ENCODE measurements around the gene ABCF3. TPM values are rescaled to one million over a fixed set of nuclear protein-coding genes. Genes with fewer than 3 reads are reported as not detected.

The ABCF3 gene
- total and polyA plus RNA-seq, 4 donors = 28.1 to 59.2 (median 33.7) TPM

DNA sequence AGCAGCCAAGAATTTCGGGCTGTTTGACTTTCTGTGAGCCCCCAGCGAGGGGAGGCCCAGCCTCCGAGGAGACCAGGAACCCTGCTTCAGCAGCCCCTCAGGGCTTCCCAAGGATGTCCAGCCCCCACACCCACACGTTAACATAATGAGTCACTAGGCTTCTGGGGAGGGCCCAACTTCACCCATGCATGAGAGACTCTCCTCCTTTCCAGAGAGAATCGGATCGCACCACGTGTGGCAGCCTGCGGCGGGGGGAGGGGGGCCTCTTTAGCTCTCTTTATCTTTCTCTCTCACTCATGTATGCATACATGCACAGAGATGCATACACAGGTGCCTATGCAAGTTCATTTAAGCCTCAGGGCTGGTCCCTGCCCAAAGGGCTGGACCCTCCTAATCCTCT lies 14.4 kb upstream of the ABCF3 start:
- TF ChIP-seq YY1 (IDR thresholded peaks at IDR 0.05) = no peak
- no peak for TF ChIP-seq NR2F2 (IDR thresholded peaks at IDR 0.05)
- TF ChIP-seq TAF1 (conservative IDR thresholded peaks at IDR 0.05) = no peak
- TF ChIP-seq RAD21 (IDR thresholded peaks at IDR 0.05) = no peak
- TF ChIP-seq FOXA1 (IDR thresholded peaks at IDR 0.05) = no peak
- TF ChIP-seq HNF4G (IDR thresholded peaks at IDR 0.05) = no peak
- TF ChIP-seq, protein P1, sequence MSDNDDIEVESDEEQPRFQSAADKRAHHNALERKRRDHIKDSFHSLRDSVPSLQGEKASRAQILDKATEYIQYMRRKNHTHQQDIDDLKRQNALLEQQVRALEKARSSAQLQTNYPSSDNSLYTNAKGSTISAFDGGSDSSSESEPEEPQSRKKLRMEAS (IDR thresholded peaks at IDR 0.05) = no peak
- TF ChIP-seq EGR1 (IDR thresholded peaks at IDR 0.05; ENCODE audit: low read depth in 2 of 2) = no peak
- TF ChIP-seq RXRA (IDR thresholded peaks at IDR 0.05) = no peak
- TF ChIP-seq, protein P2, sequence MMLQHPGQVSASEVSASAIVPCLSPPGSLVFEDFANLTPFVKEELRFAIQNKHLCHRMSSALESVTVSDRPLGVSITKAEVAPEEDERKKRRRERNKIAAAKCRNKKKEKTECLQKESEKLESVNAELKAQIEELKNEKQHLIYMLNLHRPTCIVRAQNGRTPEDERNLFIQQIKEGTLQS (IDR thresholded peaks at IDR 0.05) = no peak
- no peak for TF ChIP-seq HNF4A (conservative IDR thresholded peaks at IDR 0.05)
- TF ChIP-seq, protein P3, sequence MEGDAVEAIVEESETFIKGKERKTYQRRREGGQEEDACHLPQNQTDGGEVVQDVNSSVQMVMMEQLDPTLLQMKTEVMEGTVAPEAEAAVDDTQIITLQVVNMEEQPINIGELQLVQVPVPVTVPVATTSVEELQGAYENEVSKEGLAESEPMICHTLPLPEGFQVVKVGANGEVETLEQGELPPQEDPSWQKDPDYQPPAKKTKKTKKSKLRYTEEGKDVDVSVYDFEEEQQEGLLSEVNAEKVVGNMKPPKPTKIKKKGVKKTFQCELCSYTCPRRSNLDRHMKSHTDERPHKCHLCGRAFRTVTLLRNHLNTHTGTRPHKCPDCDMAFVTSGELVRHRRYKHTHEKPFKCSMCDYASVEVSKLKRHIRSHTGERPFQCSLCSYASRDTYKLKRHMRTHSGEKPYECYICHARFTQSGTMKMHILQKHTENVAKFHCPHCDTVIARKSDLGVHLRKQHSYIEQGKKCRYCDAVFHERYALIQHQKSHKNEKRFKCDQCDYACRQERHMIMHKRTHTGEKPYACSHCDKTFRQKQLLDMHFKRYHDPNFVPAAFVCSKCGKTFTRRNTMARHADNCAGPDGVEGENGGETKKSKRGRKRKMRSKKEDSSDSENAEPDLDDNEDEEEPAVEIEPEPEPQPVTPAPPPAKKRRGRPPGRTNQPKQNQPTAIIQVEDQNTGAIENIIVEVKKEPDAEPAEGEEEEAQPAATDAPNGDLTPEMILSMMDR (IDR thresholded peaks at IDR 0.05; ENCODE audit: low read depth, low read length, missing input control) = no peak
- TF ChIP-seq, protein P4, sequence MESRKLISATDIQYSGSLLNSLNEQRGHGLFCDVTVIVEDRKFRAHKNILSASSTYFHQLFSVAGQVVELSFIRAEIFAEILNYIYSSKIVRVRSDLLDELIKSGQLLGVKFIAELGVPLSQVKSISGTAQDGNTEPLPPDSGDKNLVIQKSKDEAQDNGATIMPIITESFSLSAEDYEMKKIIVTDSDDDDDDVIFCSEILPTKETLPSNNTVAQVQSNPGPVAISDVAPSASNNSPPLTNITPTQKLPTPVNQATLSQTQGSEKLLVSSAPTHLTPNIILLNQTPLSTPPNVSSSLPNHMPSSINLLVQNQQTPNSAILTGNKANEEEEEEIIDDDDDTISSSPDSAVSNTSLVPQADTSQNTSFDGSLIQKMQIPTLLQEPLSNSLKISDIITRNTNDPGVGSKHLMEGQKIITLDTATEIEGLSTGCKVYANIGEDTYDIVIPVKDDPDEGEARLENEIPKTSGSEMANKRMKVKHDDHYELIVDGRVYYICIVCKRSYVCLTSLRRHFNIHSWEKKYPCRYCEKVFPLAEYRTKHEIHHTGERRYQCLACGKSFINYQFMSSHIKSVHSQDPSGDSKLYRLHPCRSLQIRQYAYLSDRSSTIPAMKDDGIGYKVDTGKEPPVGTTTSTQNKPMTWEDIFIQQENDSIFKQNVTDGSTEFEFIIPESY (IDR thresholded peaks at IDR 0.05) = no peak
- no peak overlapping the region for H3K4me3 ChIP-seq (ENCODE audit: low read depth in 1 of 3, low read length in 3 of 3)
- WGBS = 89% methylated on average over 9 of the region's 9 CpGs
- H3K27ac ChIP-seq (ENCODE audit: low read depth in 1 of 2, low read length in 2 of 2) = no peak overlapping the region
- no peaks in the 10 kb centered on the region for H3K9me3 ChIP-seq (ENCODE audit: control insufficient read depth in 4 of 4, low read length in 3 of 4)
- no peaks in the 10 kb centered on the region for H3K27me3 ChIP-seq (ENCODE audit: control insufficient read depth in 4 of 4, insufficient read depth in 4 of 4, low read length in 3 of 4)
- H3K36me3 ChIP-seq (ENCODE audit: control insufficient read depth in 4 of 4, insufficient read depth in 3 of 4, low read depth in 1 of 4, low read length in 3 of 4) = peaks cover 4 to 43% (median 27%) of the 10 kb centered on the region in 4 donors
- DNase-seq (ENCODE audit: low spot score) = no peak
- peaks cover 3 to 13% (median 12%) of the 10 kb centered on the region in 4 donors for H3K4me1 ChIP-seq (ENCODE audit: control insufficient read depth in 4 of 4, insufficient read depth in 4 of 4, low read length in 3 of 4)
- no peak overlapping the region for H3K9ac ChIP-seq (ENCODE audit: low read depth in 1 of 2, low read length in 2 of 2)

DNA sequence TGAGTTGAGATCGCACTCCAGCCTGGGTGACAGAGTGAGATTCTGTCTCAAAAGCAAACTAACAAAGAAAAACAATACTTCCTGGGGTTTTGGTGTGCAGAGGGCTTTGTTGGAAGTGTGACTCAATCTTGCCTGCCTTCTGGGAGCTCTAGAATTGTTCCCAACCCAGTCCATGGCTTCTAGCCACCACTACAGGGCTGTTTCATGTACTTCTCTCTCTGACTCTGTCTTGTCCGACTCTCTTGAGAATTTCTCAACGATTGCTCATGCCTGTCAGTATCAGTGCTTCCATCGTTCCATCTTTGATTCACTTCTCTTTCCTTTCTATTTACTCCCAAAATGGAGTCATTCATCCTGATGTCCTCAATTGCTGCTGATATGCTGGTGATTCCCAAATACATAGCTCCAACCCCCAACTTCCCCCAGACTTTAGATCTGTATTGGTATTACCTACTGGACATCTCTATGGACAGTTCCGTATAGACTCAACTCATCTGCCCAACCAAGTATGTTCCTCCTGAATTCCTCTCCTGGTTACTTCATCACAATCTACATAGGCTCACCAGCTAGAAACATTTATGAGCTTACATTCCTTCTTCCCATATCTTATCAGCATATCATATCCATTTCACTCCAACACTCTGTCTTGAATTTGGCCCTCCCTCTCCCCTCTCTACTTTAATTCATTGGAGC lies 13.2 kb upstream of the ABCF3 start:
- peaks cover 8 to 35% (median 18%) of the 10 kb centered on the region in 4 donors for H3K36me3 ChIP-seq (ENCODE audit: control insufficient read depth in 4 of 4, insufficient read depth in 3 of 4, low read depth in 1 of 4, low read length in 3 of 4)
- 95% methylated on average over 5 of the region's 5 CpGs for WGBS
- peaks cover 4 to 26% (median 19%) of the 10 kb centered on the region in 4 donors for H3K4me1 ChIP-seq (ENCODE audit: control insufficient read depth in 4 of 4, insufficient read depth in 4 of 4, low read length in 3 of 4)
- TF ChIP-seq SP1 (IDR thresholded peaks at IDR 0.05) = no peak
- TF ChIP-seq, protein P4 (IDR thresholded peaks at IDR 0.05) = no peak
- no peak for TF ChIP-seq RAD21 (IDR thresholded peaks at IDR 0.05)
- TF ChIP-seq JUND (IDR thresholded peaks at IDR 0.05) = no peak
- TF ChIP-seq GABPA (IDR thresholded peaks at IDR 0.05 in 1 of 2, conservative IDR thresholded peaks at IDR 0.05 in 1 of 2) = no peak
- H3K9ac ChIP-seq (ENCODE audit: low read depth in 1 of 2, low read length in 2 of 2) = no peak overlapping the region
- no peaks in the 10 kb centered on the region for H3K9me3 ChIP-seq (ENCODE audit: control insufficient read depth in 4 of 4, low read length in 3 of 4)
- no peak for DNase-seq (ENCODE audit: low spot score)
- no peak overlapping the region for H3K27ac ChIP-seq (ENCODE audit: low read depth in 1 of 2, low read length in 2 of 2)
- no peaks in the 10 kb centered on the region for H3K27me3 ChIP-seq (ENCODE audit: control insufficient read depth in 4 of 4, insufficient read depth in 4 of 4, low read length in 3 of 4)
- H3K4me3 ChIP-seq (ENCODE audit: low read depth in 1 of 3, low read length in 3 of 3) = no peak overlapping the region
